ENCODE data around the gene TBC1D23. TPM values are rescaled to one million over a fixed set of nuclear protein-coding genes. Genes with fewer than 3 reads are reported as not detected.
A peak's percentile ranks its signal among the peaks of the same experiment; 100 is the strongest.
"Not testable (repeated sequence)": the region's sequence is repeated elsewhere in the genome, so short reads cannot be mapped to it uniquely, and the experiment has no call there.

TBC1D23 gene
- total and polyA plus RNA-seq, 11 donors: 13.6 to 41.7 (median 32.9) TPM

GRCh38 chr3:100270215-100270583, 9.4 kb downstream of the TBC1D23 start:
- Histone ChIP-seq H3K9me3 (no peaks in the 10 kb centered on the region), H3K36me3 (no peaks in the 10 kb centered on the region), H3K27me3 (no peaks in the 10 kb centered on the region), H3K27ac (no peak overlapping the region), H3K4me1 (peaks cover 0 to 47% (median 31%) of the 10 kb centered on the region in 12 donors), H3K4me3 (no peak overlapping the region)
- intact Hi-C loops (cut with DNase I): no loop called here
- WGBS, 4 donors: 88 to 90% (median 89%) methylated on average over 2 of the region's 2 CpGs
- no peak for TF ChIP-seq POLR2A (IDR thresholded peaks at IDR 0.05)
- no peak for DNase-seq
- ATAC-seq: peak in 1 of 4 donors; percentile 29

- H3K27ac ChIP-seq: no peak overlapping the region
- peaks cover 0 to 43% (median 28%) of the 10 kb centered on the region in 12 donors for H3K4me1 ChIP-seq
Observed at GRCh38 chr3:100271522-100271921, 10.7 kb downstream of the TBC1D23 start.

DNA sequence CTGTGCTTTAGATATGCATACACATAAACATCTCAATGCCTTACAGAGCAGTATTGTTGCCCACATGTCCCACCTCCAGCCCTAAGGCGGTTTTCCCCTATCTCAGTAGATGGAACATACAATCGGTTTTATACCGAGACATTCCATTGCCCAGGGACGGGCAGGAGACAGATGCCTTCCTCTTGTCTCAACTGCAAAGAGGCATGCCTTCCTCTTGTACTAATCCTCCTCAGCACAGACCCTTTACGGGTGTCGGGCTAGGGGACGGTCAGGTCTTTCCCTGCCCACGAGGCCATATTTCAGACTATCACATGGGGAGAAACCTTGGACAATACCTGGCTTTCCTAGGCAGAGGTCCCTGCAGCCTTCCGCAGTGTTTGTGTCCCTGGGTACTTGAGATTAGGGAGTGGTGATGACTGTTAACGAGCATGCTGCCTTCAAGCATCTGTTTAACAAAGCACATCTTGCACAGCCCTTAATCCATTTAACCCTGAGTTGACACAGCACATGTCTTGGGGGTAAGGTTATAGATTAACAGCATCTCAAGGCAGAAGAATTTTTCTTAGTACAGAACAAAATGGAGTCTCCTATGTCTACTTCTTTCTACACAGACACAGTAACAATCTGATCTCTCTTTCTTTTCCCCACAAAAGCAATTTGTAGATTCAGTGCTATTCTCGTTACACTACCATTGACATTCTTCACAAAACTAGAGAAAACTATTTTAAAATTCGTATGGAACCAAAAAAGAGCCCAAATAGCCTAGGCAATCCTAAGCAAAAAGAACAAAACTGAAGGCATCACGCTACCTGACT, 12.2 kb downstream of the TBC1D23 start:
- DNase-seq; H3K27ac ChIP-seq; H3K4me3 ChIP-seq; H3K36me3 ChIP-seq; intact Hi-C loops (cut with DNase I); H3K27me3 ChIP-seq; ATAC-seq; H3K9me3 ChIP-seq: not testable (repeated sequence)
- peaks cover 0 to 51% (median 23%) of the 10 kb centered on the region in 12 donors for H3K4me1 ChIP-seq
- 56 to 61% (median 59%) methylated on average over 13 of the region's 13 CpGs for WGBS, 4 donors

More at GRCh38 chr3:100271522-100271921, 10.7 kb downstream of the TBC1D23 start:
- DNase-seq (no peak), ATAC-seq (no peak)
- intact Hi-C loops (cut with DNase I): no loop called here
- WGBS, 4 donors: 94 to 100% (median 99%) methylated on average over 1 of the region's 1 CpG
- H3K4me3 ChIP-seq: no peak overlapping the region
- H3K36me3 ChIP-seq: no peaks in the 10 kb centered on the region
- TF ChIP-seq POLR2A (IDR thresholded peaks at IDR 0.05): no peak
- TF ChIP-seq CTCF (IDR thresholded peaks at IDR 0.05): no peak
- H3K27me3 ChIP-seq: no peaks in the 10 kb centered on the region
- no peaks in the 10 kb centered on the region for H3K9me3 ChIP-seq

DNA sequence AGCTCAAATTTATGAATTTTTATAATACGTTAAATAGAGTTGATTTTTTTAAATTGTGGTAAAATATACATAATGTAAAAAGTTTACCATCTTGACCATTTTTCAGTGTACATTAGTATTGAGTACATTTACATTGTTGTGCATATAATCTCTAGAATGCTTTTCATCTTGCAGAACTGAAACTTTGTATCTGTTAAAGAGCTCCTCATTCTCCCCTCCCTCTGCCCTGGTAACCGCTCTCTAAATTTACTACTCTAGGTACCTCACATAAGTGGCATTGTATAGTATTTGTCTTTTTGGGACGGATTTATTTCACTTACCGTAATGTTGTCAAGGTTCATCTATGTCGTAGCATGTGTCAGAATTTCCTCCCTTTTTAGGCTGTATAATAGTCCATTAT, 13.6 kb downstream of the TBC1D23 start:
- Histone ChIP-seq H3K27ac (no peak overlapping the region), H3K4me1 (peaks cover 0 to 42% (median 11%) of the 10 kb centered on the region in 12 donors), H3K4me3 (no peak overlapping the region), H3K36me3 (no peaks in the 10 kb centered on the region), H3K27me3 (no peaks in the 10 kb centered on the region), H3K9me3 (no peaks in the 10 kb centered on the region)
- 95 to 97% (median 96%) methylated on average over 5 of the region's 5 CpGs for WGBS, 4 donors
- DNase-seq: no peak
- TF ChIP-seq CTCF (IDR thresholded peaks at IDR 0.05) (no peak), POLR2A (IDR thresholded peaks at IDR 0.05) (no peak)
- intact Hi-C loops (cut with DNase I): no loop called here
- ATAC-seq: no peak

DNA sequence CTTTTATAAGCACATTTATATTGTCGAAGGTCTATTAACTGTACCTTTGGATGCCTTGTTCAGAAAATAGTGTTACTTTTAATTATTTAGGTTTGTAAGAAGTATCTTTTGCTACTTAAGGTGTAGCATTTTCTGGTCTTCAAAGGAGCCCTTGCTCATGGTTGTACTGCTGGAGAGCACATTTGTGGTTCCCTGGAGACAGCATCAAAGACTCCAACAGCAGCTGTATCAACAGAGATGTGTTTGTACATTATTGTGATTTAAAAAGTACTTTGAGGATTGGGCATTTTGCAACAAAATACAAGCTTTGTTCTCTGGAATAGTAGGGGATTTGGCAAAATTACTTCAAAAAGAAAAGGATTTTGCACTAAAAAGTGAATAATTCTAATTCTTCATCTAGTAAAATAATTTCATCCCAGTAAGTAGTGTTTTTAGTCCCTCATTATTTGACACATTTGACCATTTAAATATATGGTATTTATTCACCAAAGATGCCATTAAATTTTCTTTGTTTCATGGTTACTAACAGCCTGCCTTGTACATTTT, 16.5 kb downstream of the TBC1D23 start:
- DNase-seq: no peak

More for the DNA sequence above, 16.5 kb downstream of the TBC1D23 start:
- intact Hi-C loops (cut with DNase I): no loop called here
- H3K9me3 ChIP-seq: no peaks in the 10 kb centered on the region
- 86 to 98% (median 91%) methylated on average over 1 of the region's 1 CpG for WGBS, 4 donors
- TF ChIP-seq POLR2A (IDR thresholded peaks at IDR 0.05) (no peak), CTCF (IDR thresholded peaks at IDR 0.05) (no peak)
- no peak overlapping the region for H3K27ac ChIP-seq
- ATAC-seq: no peak
- no peak overlapping the region for H3K4me3 ChIP-seq
- H3K27me3 ChIP-seq: no peaks in the 10 kb centered on the region
- H3K36me3 ChIP-seq: peaks cover 0 to 28% (median 22%) of the 10 kb centered on the region in 9 donors
- peaks cover 0 to 22% (median 3%) of the 10 kb centered on the region in 12 donors for H3K4me1 ChIP-seq

Data from heart left ventricle (tissue), 16 donors.